ENCODE results near the gene TCP11X1.
"Not testable (repeated sequence)": the region's sequence is repeated elsewhere in the genome, so short reads cannot be mapped to it uniquely, and the experiment has no call there.

Gene TCP11X1
- total RNA-seq: 0 reads per million in 9 experiments

DNA sequence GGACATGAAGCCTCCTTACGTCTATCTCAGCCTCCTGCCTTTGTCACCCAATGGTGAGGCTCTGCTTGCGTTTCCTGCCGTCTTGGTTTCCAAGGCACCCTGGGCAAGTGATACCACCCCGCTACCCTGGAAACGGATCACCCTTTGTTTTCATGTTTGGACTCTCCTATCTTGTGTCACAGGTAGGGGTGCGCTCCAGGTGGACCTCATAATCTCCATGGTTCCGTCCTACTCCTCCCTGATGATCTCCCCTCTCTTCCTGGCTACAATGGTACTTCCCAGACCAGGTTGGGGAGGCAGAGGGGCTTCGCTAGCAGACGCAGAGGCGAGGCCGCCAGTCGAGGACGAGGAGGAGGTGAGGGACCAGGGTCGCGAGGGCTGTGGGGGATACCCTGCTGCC is at the start of gene TCP11X1:
TCP11X1 (plus strand) TSS at position 316 of the 400 bp plus-strand sequence.
- DNase-seq; H3K27me3 Mint-ChIP-seq; H3K9me3 Mint-ChIP-seq; H3K36me3 Mint-ChIP-seq (ENCODE audit: insufficient read depth); H3K4me3 Mint-ChIP-seq; H3K4me1 Mint-ChIP-seq (ENCODE audit: low read depth in 2 of 2); ATAC-seq (replicated peaks); H3K27ac Mint-ChIP-seq: not testable (repeated sequence)

DNA sequence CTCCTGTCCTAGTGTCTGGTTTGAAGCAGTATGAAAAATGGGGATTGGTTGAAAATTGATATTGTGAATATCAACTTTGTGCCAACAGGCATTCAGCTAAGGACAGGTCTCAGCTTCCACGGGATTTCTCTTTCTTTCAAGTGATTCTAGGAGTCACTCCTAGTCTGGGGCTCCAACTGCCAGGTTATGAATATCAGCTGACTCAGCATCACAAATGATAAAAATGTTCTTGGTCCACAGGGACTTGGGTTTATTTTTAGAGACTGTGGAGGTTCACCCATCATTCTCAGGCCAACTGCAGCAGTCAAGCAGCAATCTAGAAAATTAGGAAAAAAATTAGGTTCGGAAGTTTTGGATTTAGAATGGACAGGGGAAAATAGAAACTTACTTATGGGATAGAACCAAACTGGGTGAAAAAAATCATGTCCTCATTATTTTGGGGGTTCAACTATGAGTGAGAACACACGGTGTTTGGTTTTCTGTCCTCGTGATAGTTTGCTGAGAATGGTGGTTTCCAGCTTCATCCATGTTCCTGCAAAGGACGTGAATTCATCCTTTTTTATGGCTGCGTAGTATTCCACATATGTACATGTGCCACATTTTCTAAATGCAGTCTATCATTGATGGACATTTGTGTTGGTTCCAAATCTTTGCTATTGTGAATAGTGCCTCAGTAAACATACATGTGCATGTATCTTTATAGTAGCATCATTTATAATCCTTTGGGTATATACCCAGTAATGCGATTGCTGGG is 29.0 kb upstream of the TCP11X1 start:
- DNase-seq: no peak
- H3K9me3 Mint-ChIP-seq: peaks cover 0 to 4% of the 10 kb centered on the region in 2 donors
- no peak for ATAC-seq (replicated peaks)
- H3K36me3 Mint-ChIP-seq (ENCODE audit: insufficient read depth): no peaks in the 10 kb centered on the region
- H3K4me1 Mint-ChIP-seq (ENCODE audit: low read depth in 2 of 2): no peaks in the 10 kb centered on the region
- no peak overlapping the region for H3K4me3 Mint-ChIP-seq
- no peak overlapping the region for H3K27ac Mint-ChIP-seq
- H3K27me3 Mint-ChIP-seq: peaks cover 0 to 9% of the 10 kb centered on the region in 2 donors

GRCh38 chrX:102207940-102208339 is 7.2 kb upstream of the TCP11X1 start:
- H3K27ac Mint-ChIP-seq; H3K36me3 Mint-ChIP-seq (ENCODE audit: insufficient read depth); H3K27me3 Mint-ChIP-seq; DNase-seq; H3K4me1 Mint-ChIP-seq (ENCODE audit: low read depth in 2 of 2); H3K9me3 Mint-ChIP-seq; H3K4me3 Mint-ChIP-seq; ATAC-seq (replicated peaks): not testable (repeated sequence)

DNA sequence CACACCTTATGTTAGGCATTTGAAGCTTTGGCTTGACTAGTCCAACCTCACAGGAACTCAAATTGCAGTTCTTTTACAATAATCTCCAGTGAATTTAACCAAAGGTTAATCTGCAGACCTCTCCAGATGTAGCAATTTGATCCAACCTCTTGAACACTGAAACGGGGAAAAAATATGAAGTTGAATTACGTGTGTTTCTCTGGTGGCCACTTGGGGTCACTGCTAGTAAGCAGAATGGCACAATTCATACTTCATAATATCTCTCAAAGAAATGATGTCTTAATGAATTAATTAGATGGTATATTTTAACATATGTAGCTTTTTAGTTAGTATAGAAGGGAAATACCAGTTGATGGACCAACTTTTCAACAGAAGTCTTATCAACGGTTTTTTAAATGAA is 1.4 kb downstream of the TCP11X1 start:
- not testable (repeated sequence) for H3K27me3 Mint-ChIP-seq; ATAC-seq (replicated peaks); H3K4me3 Mint-ChIP-seq; H3K4me1 Mint-ChIP-seq (ENCODE audit: low read depth in 2 of 2); H3K36me3 Mint-ChIP-seq (ENCODE audit: insufficient read depth); DNase-seq; H3K27ac Mint-ChIP-seq; H3K9me3 Mint-ChIP-seq

DNA sequence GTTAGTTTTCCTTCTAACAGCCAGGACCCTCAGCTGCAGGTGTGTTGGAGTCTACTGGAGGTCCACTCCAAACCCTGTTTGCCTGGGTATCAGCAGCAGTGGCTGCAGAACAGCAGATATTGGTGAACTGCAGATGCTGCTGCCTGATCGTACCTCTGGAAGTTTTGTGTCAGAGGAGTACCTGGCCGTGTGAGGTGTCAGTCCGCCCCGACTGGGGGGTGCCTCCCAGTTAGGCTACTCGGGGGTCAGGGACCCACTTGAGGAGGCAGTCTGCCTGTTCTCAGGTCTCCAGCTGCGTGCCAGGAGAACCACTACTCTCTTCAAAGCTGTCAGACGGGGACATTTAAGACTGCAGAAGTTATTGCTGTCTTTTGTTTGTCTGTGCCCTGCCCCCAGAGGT is 20.6 kb downstream of the TCP11X1 start:
- not testable (repeated sequence) for DNase-seq; H3K4me1 Mint-ChIP-seq (ENCODE audit: low read depth in 2 of 2); H3K4me3 Mint-ChIP-seq; H3K9me3 Mint-ChIP-seq; H3K27ac Mint-ChIP-seq; H3K27me3 Mint-ChIP-seq; ATAC-seq (replicated peaks); H3K36me3 Mint-ChIP-seq (ENCODE audit: insufficient read depth)

- H3K4me3 Mint-ChIP-seq; H3K4me1 Mint-ChIP-seq (ENCODE audit: low read depth in 2 of 2); H3K9me3 Mint-ChIP-seq; H3K36me3 Mint-ChIP-seq (ENCODE audit: insufficient read depth); ATAC-seq (replicated peaks); H3K27me3 Mint-ChIP-seq; DNase-seq; H3K27ac Mint-ChIP-seq: not testable (repeated sequence)
Observed at GRCh38 chrX:102240265-102240664, 25.2 kb downstream of the TCP11X1 start.

- H3K4me3 Mint-ChIP-seq; H3K36me3 Mint-ChIP-seq (ENCODE audit: insufficient read depth); DNase-seq; H3K27ac Mint-ChIP-seq; H3K9me3 Mint-ChIP-seq; H3K4me1 Mint-ChIP-seq (ENCODE audit: low read depth in 2 of 2); H3K27me3 Mint-ChIP-seq; ATAC-seq (replicated peaks): not testable (repeated sequence)
Observed at GRCh38 chrX:102246893-102247292, 31.8 kb downstream of the TCP11X1 start, which contains the start of gene NXF2. TSS of gene NXF2 (plus strand) at chrX:102247167. CDS start at chrX:102307079, 59,912 bp downstream.

DNA sequence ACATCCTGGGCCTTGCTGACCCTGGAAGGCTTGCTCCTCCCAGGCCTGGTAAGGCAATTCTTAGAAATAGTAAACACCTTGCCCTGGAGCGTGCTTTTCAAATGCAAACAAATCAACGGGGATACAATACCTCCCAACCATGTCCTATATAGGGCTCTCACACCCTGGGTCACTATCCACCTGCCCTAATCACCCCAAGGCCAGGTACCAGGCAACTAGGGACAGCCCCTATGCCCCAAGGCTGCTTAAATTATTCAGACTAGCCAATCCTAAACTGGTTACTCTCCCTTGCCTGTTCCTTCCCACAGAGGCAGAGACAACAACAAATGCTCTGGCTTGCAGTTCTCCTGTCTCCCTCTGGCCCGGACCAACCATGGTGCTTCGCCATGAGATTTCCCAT is 57.1 kb downstream of the TCP11X1 start:
- DNase-seq; H3K4me1 Mint-ChIP-seq (ENCODE audit: low read depth in 2 of 2); H3K9me3 Mint-ChIP-seq; H3K27ac Mint-ChIP-seq; H3K27me3 Mint-ChIP-seq; H3K4me3 Mint-ChIP-seq; ATAC-seq (replicated peaks); H3K36me3 Mint-ChIP-seq (ENCODE audit: insufficient read depth): not testable (repeated sequence)

Measured in effector memory CD8-positive, alpha-beta T cell (primary cell).